ENCODE measurements around the gene CREG2. TPM values are rescaled to one million over a fixed set of nuclear protein-coding genes. Genes with fewer than 3 reads are reported as not detected.

The CREG2 gene
- total RNA-seq, 1 donor: 1.5 TPM

DNA sequence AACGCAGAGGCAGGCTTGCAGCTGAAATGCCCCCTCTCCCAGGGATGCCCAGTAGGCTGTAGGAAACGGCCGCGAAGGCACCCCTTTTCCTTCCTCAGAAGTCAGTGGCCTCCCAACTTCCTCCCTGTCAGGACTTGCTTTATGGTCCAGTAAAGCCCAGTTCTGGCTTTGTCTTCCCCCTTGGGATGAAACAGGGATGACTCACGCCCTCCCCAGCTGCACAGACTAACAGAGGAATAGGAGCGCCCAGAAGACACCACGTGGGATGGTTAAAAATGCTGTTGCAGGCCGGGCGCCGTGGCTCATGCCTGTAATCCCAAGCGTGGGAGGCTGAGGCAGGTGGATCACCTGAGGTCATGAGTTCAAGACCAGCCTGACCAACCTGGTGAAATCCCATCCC is 6.9 kb downstream of the CREG2 start:
- H3K4me3 ChIP-seq (ENCODE audit: low read depth, low read length): no peak overlapping the region
- DNase-seq (ENCODE audit: low read depth): peak; percentile 67
- TF ChIP-seq, protein P1, sequence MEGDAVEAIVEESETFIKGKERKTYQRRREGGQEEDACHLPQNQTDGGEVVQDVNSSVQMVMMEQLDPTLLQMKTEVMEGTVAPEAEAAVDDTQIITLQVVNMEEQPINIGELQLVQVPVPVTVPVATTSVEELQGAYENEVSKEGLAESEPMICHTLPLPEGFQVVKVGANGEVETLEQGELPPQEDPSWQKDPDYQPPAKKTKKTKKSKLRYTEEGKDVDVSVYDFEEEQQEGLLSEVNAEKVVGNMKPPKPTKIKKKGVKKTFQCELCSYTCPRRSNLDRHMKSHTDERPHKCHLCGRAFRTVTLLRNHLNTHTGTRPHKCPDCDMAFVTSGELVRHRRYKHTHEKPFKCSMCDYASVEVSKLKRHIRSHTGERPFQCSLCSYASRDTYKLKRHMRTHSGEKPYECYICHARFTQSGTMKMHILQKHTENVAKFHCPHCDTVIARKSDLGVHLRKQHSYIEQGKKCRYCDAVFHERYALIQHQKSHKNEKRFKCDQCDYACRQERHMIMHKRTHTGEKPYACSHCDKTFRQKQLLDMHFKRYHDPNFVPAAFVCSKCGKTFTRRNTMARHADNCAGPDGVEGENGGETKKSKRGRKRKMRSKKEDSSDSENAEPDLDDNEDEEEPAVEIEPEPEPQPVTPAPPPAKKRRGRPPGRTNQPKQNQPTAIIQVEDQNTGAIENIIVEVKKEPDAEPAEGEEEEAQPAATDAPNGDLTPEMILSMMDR (IDR thresholded peaks at IDR 0.05; ENCODE audit: insufficient read depth, low read length): no peak

DNA sequence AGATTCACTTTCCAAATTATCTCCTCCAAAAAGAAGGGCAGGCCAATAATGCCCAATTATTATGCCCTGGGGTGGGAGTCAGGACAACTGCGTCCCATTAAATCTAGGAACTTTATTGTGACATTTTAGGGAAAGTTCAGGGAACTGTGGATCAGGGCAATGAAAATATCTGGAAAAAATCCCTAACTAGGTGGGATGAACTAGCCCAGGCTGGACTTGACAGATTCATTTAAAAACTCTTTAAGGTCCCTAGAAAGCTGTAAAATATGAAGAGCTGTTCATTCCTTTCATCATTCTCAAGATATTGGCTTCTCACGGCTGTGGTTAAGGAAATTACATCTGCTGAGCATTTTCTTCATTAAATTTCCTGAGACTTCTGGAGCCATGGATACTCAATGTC is 8.2 kb downstream of the CREG2 start:
- TF ChIP-seq, protein P1 (IDR thresholded peaks at IDR 0.05; ENCODE audit: insufficient read depth, low read length): no peak
- no peak overlapping the region for H3K4me3 ChIP-seq (ENCODE audit: low read depth, low read length)

DNA sequence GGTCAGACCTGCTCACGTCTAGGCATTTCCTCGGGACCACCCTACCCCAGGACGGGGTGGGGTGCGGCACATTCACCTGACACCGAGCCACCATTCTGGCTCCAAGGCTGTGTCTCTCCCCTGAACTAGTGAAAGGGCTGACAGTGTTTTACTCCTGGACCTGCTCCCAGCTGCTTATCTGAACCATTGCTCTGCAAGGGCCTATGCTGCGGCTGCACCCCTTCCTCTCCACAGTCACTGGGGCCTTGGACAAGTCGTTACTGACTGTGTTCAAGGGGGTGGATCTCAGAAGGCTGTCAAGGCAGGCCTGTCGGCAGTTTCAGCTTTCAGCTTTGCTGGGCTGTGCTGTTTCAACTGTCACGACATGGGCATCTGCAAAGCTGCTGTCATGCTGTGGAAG is 11.7 kb downstream of the CREG2 start:
- TF ChIP-seq, protein P1 (IDR thresholded peaks at IDR 0.05; ENCODE audit: insufficient read depth, low read length): no peak

More for the DNA sequence above, 8.2 kb downstream of the CREG2 start:
- DNase-seq (ENCODE audit: low read depth): no peak

DNA sequence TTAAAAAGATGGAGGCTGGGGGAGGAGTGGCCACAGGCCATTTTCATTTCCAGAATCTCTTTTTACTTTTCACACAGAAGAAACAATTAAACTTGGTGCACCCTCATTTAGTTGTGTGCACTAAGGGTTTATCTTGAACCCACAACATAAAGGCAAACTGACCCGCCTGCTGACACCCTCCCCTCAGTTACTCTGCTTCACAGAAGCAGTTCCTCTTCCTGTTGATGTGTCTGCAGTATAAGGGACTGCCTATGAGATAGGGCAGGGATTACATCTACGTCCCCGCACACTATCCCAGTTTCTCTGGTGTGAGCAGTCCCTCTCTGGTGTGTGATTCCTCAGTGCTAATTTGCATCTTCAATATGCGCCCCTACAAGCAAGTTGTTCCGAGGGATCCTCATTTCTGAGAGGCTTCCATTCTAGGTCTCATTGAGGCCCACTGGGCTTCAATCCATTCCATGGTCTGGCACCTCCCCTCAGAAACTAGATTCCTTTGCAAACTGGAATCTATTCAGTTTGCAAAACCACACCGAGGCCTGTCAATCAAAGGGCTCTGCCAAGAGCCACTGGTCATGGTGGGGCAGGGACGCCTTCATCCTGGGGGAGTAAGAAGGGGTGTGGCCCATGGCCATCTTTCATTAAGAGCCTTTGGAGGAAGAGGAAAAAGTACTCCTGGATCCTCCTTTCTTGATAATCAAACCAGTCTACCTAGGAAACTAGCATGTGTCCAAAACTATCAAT is 12.3 kb downstream of the CREG2 start:
- TF ChIP-seq, protein P1 (IDR thresholded peaks at IDR 0.05; ENCODE audit: insufficient read depth, low read length): no peak
- no peak overlapping the region for H3K4me3 ChIP-seq (ENCODE audit: low read depth, low read length)
- DNase-seq (ENCODE audit: low read depth): no peak

More for the DNA sequence above, 11.7 kb downstream of the CREG2 start:
- DNase-seq (ENCODE audit: low read depth): no peak
- no peak overlapping the region for H3K4me3 ChIP-seq (ENCODE audit: low read depth, low read length)

DNA sequence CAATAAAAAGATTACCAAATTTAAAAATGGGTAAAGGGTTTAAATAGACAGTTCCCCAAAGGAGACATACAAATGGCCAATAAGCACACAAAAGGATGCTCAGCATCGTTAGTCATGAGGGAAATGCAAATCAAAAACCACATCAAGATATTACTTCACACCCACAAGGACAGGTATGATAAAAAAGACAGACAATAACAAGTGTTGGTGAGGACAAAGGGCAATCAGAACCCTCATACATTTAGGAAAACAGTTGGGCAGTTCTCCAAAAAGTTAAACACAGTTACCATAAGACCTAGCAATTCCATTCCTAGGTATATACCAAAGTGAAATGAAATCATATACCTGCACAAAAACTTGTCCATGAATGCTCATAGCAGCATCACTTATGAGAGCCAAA is 14.5 kb downstream of the CREG2 start:
- DNase-seq (ENCODE audit: low read depth): no peak
- TF ChIP-seq, protein P1 (IDR thresholded peaks at IDR 0.05; ENCODE audit: insufficient read depth, low read length): no peak
- no peak overlapping the region for H3K4me3 ChIP-seq (ENCODE audit: low read depth, low read length)

DNA sequence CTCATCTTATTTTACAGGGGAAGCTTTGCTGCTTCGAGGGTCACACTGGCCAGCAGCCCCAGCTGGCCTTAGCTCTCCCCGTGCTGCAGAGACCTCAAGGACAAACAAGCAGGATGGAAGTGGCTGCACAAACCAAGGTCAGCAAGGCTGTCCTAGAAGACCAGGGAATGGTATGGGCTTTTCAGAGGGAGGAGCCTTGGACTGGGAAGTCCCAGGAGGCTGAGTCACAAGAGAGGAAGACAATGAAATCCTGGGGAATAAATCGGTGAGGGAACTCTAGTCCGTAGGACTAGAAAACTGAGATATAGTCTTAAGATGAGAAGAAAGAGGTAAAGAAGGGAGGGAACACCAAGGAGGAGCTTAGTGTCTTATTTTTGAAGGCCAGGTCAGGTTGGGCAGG is 15.7 kb downstream of the CREG2 start:
- TF ChIP-seq, protein P1 (IDR thresholded peaks at IDR 0.05; ENCODE audit: insufficient read depth, low read length): no peak
- no peak for DNase-seq (ENCODE audit: low read depth)
- no peak overlapping the region for H3K4me3 ChIP-seq (ENCODE audit: low read depth, low read length)

DNA sequence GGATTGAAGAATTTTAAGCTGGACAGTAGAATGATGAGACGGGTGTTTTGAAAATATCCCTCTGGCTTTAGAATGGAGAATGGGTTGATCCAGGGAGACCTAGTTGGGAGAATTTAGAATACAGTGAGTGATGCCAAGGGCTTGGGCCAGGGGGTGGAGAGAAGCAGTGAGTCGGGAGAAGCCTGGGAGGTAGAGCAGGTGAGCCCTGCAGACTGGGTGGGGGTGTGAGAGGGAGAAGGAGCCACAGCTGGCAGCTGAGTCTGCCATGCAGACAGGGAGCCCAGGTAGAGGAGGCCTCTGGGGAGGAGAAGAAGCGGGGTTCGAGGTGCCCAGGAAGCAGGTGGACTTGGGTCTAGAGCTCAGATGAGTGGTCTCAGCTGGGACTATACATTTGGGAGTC is 18.2 kb downstream of the CREG2 start:
- TF ChIP-seq, protein P1 (IDR thresholded peaks at IDR 0.05; ENCODE audit: insufficient read depth, low read length): no peak
- no peak for DNase-seq (ENCODE audit: low read depth)
- H3K4me3 ChIP-seq (ENCODE audit: low read depth, low read length): no peak overlapping the region

Measured in fibroblast of the aortic adventitia (primary cell).